ENCODE measurements around the gene ADGRL1.
A peak's percentile ranks its signal among the peaks of the same experiment; 100 is the strongest.
"Not testable (repeated sequence)": the region's sequence is repeated elsewhere in the genome, so short reads cannot be mapped to it uniquely, and the experiment has no call there.

ADGRL1 gene

GRCh38 chr19:14196105-14196504 lies 9.9 kb downstream of the ADGRL1 start:
- DNase-seq (ENCODE audit: insufficient read length, low spot score), result peak; percentile 50
- peak; percentile 86 for FAIRE-seq

DNA sequence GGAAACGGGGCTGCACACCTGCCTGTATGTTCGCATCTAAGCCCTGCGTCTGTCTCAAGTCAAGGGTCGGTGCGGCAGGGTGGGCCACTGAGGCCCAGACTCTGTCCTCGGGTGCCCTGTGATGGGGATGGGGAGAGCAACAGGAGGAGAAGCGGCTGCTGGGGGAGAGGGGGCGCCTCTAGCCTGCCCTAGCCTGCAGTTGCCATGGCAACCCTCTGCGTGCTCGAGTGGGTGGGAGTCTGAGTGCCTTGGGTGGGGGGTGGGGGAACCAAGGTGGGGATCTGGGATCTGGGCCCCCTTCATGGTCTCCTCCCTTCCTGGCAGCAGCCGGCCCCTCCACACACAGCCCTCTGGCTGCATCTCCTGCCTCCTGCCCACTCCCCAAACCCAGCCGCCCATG lies 10.8 kb downstream of the ADGRL1 start:
- FAIRE-seq; DNase-seq (ENCODE audit: insufficient read length, low spot score): not testable (repeated sequence)

DNA sequence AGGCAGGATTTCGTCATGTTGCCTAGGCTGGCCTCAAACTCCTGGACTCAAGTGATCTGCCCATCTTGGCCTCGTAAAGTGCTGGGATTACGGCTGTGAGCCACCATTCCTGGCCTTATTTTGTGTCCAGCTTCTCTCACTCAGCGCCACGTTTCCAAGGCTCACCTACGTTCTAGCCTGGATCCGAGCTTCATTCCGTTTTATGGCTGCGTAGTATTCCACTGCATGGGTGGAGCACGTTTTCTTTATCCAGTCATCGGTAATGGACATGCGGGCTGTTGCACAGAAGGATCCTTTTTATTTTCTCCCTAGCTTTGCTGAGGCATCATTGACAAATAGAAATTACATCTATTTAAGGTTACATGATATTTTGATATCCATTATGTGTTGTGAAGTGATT lies 16.6 kb downstream of the ADGRL1 start:
- no peak for DNase-seq (ENCODE audit: insufficient read length, low spot score)
- FAIRE-seq, result no peak

- not testable (repeated sequence) for FAIRE-seq; DNase-seq (ENCODE audit: insufficient read length, low spot score)
These were observed 17.9 kb downstream of the ADGRL1 start for GRCh38 chr19:14188086-14188485.

GRCh38 chr19:14187561-14187960 lies 18.4 kb downstream of the ADGRL1 start:
- DNase-seq (ENCODE audit: insufficient read length, low spot score) (no peak), FAIRE-seq (no peak)

GRCh38 chr19:14186684-14187083 lies 19.3 kb downstream of the ADGRL1 start:
- FAIRE-seq; DNase-seq (ENCODE audit: insufficient read length, low spot score): not testable (repeated sequence)

DNA sequence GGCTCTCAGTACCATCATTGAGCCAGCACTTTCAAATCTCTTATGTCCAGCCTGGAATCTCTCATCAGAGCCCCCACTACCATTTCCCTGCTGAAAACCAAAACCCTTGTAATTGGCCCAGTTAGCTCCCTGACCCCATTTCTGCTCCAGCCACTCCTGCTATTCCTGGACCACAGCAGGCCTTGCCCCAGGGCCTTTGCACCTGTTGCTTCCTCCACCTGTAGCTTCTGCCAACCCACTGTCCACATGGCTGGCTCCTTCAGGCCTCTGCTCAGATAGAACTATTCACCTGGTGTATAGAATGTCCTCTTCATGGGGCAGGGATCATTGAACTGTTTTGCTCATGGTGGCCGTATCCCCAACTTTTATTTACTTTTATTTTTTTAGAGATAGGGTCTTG lies 20.3 kb downstream of the ADGRL1 start:
- FAIRE-seq; DNase-seq (ENCODE audit: insufficient read length, low spot score): not testable (repeated sequence)

GRCh38 chr19:14185158-14185557 lies 20.8 kb downstream of the ADGRL1 start:
- FAIRE-seq, result no peak
- DNase-seq (ENCODE audit: insufficient read length, low spot score), result no peak

- no peak for DNase-seq (ENCODE audit: insufficient read length, low spot score)
- FAIRE-seq, result no peak
These were observed 22.1 kb downstream of the ADGRL1 start for GRCh38 chr19:14183741-14184350.

GRCh38 chr19:14182476-14182875 lies 23.5 kb downstream of the ADGRL1 start:
- no peak for FAIRE-seq
- no peak for DNase-seq (ENCODE audit: insufficient read length, low spot score)

GRCh38 chr19:14181906-14182305 lies 24.1 kb downstream of the ADGRL1 start:
- FAIRE-seq, result no peak
- DNase-seq (ENCODE audit: insufficient read length, low spot score), result no peak

- DNase-seq (ENCODE audit: insufficient read length, low spot score); FAIRE-seq: not testable (repeated sequence)
These were observed 24.8 kb downstream of the ADGRL1 start for GRCh38 chr19:14181199-14181598.

DNA sequence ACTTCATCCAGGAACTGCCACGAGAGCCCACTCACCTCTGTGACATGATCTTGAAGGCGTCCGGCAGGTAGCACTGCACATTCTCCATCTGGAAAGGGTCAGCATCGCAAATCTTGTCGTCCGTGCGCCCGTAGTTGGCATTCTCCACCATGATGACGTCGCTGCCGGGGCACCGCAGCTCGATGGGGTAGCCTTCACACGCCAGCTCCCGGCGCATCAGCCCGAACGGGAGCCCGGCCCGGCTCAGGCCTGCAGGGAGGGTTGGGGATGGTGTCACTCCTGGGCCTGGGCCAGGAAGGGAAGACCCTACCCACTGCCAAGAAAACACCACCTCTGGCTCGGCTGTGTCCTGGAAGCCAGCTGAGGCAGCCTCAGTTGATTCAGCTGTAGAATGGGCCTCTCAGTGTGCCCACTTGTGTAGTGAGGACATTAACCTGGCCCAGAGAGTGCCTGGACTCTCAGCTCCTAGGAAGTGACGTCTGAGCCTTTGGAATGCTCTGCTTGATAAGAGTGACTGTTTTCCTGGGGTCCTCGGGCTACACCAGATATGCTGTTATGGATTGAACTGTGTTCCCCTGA lies 28.4 kb downstream of the ADGRL1 start:
- no peak for FAIRE-seq

DNA sequence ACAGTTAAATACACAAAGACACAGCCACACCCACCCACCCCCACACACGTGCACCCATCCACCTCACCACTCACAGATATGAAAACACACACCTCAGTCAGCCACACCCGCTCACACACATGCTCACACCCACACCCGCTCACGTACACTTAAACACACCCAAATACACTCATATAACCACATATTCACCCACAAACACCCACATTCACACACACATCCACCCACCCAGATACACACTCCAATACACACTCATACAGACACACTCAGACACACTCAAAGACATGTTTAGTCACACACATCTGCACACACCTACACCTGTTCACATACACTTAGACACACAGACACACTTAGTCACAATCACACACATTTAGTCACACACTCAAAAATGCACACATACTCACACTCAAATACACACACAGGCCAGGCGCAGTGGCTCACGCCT lies 30.6 kb downstream of the ADGRL1 start:
- no peak for DNase-seq (ENCODE audit: insufficient read length, low spot score)
- FAIRE-seq, result no peak

More for the DNA sequence above, 28.4 kb downstream of the ADGRL1 start:
- DNase-seq (ENCODE audit: insufficient read length, low spot score), result no peak

GRCh38 chr19:14174883-14175282 lies 31.1 kb downstream of the ADGRL1 start:
- DNase-seq (ENCODE audit: insufficient read length, low spot score) (no peak), FAIRE-seq (no peak)

DNA sequence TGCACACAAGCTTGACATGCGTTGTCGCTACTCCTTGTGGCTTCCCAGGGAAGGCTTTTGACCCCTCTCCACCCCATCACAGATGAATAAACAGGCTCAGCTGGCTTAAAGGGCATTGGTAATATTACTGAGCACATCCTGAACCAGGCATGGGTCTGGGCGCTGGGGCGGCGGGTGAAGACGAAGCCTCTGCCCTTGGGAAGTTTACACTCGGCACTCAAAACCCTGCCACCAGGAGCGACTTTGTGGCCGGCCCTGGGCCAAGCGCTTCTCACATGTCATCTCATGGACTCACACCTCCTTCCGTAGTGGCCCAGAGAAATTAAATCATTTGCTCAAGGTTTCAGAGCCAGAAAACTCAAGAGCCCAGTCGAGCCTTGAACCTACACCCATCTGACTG lies 37.0 kb downstream of the ADGRL1 start:
- DNase-seq (ENCODE audit: insufficient read length, low spot score) (no peak), FAIRE-seq (no peak)

DNA sequence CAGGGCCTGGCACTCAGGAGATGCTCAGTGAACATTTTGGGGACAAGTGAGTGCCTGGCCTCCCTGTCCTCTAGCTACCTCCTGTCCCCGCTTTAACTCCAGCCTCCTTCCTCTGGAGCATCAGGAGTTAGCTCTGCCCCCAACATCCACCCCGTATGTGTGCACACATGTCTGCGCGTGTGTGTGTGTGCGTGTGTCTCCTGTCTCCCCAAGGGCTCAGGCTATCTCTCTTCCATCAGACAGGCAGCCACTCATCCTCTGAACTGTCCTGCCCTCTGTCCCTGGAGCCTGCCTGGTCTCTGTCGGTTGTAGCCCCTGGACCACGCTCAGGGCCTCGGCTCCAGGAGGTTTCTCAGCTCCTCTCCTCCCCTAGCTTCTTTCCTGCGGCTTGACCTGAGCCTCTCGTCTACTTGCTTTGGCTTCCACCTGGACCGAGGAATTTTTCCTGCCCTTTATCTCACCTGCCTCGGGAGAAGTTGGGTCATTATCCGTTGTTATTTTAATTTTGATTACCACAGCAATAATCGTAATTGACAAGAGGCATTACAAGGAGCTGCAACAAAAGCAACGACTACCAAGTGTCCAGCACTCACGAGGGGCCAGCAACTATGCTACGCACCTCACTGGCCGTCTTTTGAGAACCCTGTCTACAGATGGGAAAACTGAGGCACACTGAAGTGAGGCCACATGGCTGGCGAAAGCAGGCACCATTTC lies 37.6 kb downstream of the ADGRL1 start:
- no peak for DNase-seq (ENCODE audit: insufficient read length, low spot score)
- no peak for FAIRE-seq

- FAIRE-seq, result no peak
- no peak for DNase-seq (ENCODE audit: insufficient read length, low spot score)
These were observed 38.3 kb downstream of the ADGRL1 start for GRCh38 chr19:14167576-14168138.

DNA sequence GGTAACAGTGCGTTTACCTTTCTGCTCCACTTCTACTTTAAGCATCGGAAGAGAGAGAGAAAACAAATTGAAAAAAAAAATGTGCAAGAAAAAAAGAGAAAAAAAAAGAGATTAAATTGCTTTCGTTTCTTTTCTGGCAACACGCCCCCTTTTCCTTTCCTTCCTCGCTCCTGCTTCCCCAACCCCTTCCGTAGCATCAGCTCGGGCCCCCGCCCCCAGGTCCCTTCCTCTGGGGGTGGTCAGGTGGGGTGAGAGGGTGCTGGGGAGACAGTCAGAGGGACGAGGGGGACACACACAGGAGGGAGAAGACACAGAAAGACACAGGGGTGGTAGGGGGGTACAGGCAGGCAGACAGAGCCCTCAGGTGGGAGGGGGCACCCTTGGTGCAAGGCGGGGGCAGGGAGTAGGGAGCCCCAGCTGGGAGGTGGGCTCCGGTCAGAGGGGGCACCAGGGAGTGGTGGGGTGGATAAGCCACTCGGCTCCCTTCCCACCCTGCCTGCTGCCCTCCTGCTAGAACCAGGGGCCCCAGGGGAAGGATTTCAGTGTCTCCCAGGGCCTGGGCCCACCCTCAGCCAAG lies 38.9 kb downstream of the ADGRL1 start:
- DNase-seq (ENCODE audit: insufficient read length, low spot score) (no peak), FAIRE-seq (no peak)

- DNase-seq (ENCODE audit: insufficient read length, low spot score), result no peak
- FAIRE-seq, result no peak
These were observed 39.8 kb downstream of the ADGRL1 start for GRCh38 chr19:14165990-14166830.

All from GM19239 (cell line).